Body of pancreas (tissue), 4 donors: ENCODE results near the gene RPP14.
A peak's percentile ranks its signal among the peaks of the same experiment; 100 is the strongest.

Experiments used
- CTCF ChIP-seq, 7 experiments: fragments of 450-650 bp in 4 of 7; fragments of 200-600 bp in 3 of 7; sonication (generic) in 3 of 7; IDR thresholded peaks; one replicate each; pipeline ENCODE4 v1.5.1; 2016 to 2019; ENCODE audit warnings: antibody characterized with exemption in 7 of 7
- POLR2A ChIP-seq, 3 donors: fragments of 450-650 bp; IDR thresholded peaks; one replicate each; pipeline ENCODE4 v1.6.1; 2016; ENCODE audit warnings: antibody characterized with exemption in 3 of 3, mild to moderate bottlenecking in 2 of 3

DNA sequence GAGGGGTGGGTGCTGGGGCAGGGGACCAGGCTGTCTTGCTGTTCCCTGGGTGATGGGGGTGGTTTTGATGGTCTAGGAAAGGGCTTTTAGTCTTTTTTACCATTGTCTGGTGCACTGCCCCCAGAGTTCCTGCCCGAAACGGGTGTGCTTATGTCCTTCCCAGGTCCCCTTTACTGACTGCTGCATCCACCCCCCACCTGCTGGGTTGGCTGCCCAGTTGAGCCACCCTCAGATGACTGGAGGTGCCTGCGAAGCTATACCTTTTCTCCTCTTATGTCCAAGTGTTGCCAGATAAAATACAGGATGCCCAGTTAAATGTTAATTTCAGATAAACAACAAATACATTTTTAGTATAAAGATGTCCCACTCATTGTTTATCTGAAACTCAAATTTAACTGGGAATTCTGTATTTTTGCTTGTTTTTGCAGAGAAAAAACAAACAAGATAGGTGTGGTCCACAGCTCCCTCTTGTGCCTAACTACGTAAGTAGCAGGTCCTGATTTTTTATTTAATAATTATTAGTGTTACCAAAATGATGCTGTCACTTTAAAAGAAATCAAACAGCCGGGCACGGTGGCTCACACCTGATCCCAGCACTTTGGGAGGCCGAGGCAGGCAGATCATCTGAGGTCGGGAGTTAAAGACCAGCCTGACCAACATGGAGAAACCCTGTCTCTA is 6.1 kb upstream of the RPP14 start:
- peak; percentile 23 to 71 (median 60) for TF ChIP-seq CTCF (IDR thresholded peaks at IDR 0.05)
- TF ChIP-seq POLR2A (IDR thresholded peaks at IDR 0.05) = no peak
